Tibial nerve (tissue), 4 donors: ENCODE results near the gene ARFGAP1. TPM values are rescaled to one million over a fixed set of nuclear protein-coding genes. Genes with fewer than 3 reads are reported as not detected.

Experiments used
- DNase-seq, 2 donors: peaks; one replicate each; pipeline ENCODE4 v3.0.0-alpha.2; 2019; ENCODE audit warnings: low spot score in 2 of 2
- H3K27ac ChIP-seq, 4 donors: fragments of 200-600 bp; sonication (generic) in 3 of 4; one replicate each; pipeline ENCODE4 v1.5.1; 2017 to 2019; ENCODE audit warnings: mild to moderate bottlenecking in 1 of 4
- H3K27me3 ChIP-seq, 2 donors: fragments of 200-600 bp; sonication (generic) in 1 of 2; one replicate each; pipeline versions ENCODE4 v1.5.1 to v1.6.0; 2017 to 2019
- H3K36me3 ChIP-seq, 3 donors: fragments of 200-600 bp; sonication (generic); one replicate each; pipeline ENCODE4 v1.5.1; 2018 to 2019
- H3K4me1 ChIP-seq, 4 donors: fragments of 200-600 bp; sonication (generic) in 3 of 4; one replicate each; pipeline ENCODE4 v1.5.1; 2017 to 2019
- H3K4me3 ChIP-seq, 4 donors: fragments of 200-600 bp; sonication (generic) in 3 of 4; one replicate each; pipeline ENCODE4 v1.5.1; 2017 to 2019; ENCODE audit warnings: mild to moderate bottlenecking in 1 of 4, moderate library complexity in 1 of 4
- H3K9me3 ChIP-seq, 4 donors: fragments of 200-600 bp; sonication (generic) in 3 of 4; one replicate each; pipeline ENCODE4 v1.5.1; 2017 to 2019
- CTCF ChIP-seq, 5 experiments: fragments of 200-600 bp in 3 of 5; fragments of 450-650 bp in 2 of 5; sonication (generic) in 3 of 5; IDR thresholded peaks; one replicate each; pipeline ENCODE4 v1.5.1; 2016 to 2019; ENCODE audit warnings: antibody characterized with exemption in 5 of 5, mild to moderate bottlenecking in 3 of 5, moderate library complexity in 2 of 5
- EP300 ChIP-seq, 2 donors: sonication (generic); formaldehyde crosslinking; IDR thresholded peaks; one replicate each; pipeline ENCODE4 v1.6.1; 2017; ENCODE audit warnings: antibody characterized with exemption in 2 of 2, mild to moderate bottlenecking in 1 of 2
- POLR2A ChIP-seq, 2 donors: fragments of 450-650 bp; IDR thresholded peaks; one replicate each; pipeline ENCODE4 v1.6.1; 2017; ENCODE audit warnings: antibody characterized with exemption in 2 of 2, mild to moderate bottlenecking in 2 of 2, moderate library complexity in 2 of 2
- WGBS, 2 donors: methylation state at CpG; one replicate each; pipeline ENCODE4 v1.1.5; 2018; 5-methylcytosine and 5-hydroxymethylcytosine counted together
- total RNA-seq, 4 donors: library from RNA; depleted of rRNA; stranded (reverse); fragments of >200 nt; gene quantifications; one replicate each; pipeline ENCODE4 v1.1.0, GENCODE V29; 2016

ARFGAP1 gene
- total RNA-seq, 4 donors from 2014 or later, result 55.3 to 124 (median 68.6) TPM

- no peaks in the 10 kb centered on the region for H3K9me3 ChIP-seq
- no peak for DNase-seq
- no peak overlapping the region for H3K27ac ChIP-seq
- H3K36me3 ChIP-seq, result peaks cover 0 to 100% (median 4%) of the 10 kb centered on the region in 3 donors
- H3K4me1 ChIP-seq, result no peaks in the 10 kb centered on the region
- TF ChIP-seq POLR2A (IDR thresholded peaks at IDR 0.05) (no peak), EP300 (IDR thresholded peaks at IDR 0.05) (no peak), CTCF (IDR thresholded peaks at IDR 0.05) (no peak)
- no peaks in the 10 kb centered on the region for H3K27me3 ChIP-seq
- 82 to 100% methylated on average over 3 to 14 of the region's 14 CpGs for WGBS, 2 donors
- H3K4me3 ChIP-seq, result no peak overlapping the region
These were observed 11.4 kb downstream of the ARFGAP1 start for GRCh38 chr20:63284083-63284440.

GRCh38 chr20:63284544-63284949 lies 11.9 kb downstream of the ARFGAP1 start:
- DNase-seq, result no peak
- WGBS, 2 donors, result 85 to 94% methylated on average over 9 to 16 of the region's 25 CpGs
- H3K9me3 ChIP-seq, result no peaks in the 10 kb centered on the region
- H3K4me3 ChIP-seq, result no peak overlapping the region
- no peaks in the 10 kb centered on the region for H3K4me1 ChIP-seq
- peaks cover 0 to 100% (median 4%) of the 10 kb centered on the region in 3 donors for H3K36me3 ChIP-seq
- no peaks in the 10 kb centered on the region for H3K27me3 ChIP-seq
- no peak for TF ChIP-seq CTCF (IDR thresholded peaks at IDR 0.05)
- TF ChIP-seq POLR2A (IDR thresholded peaks at IDR 0.05), result no peak
- no peak for TF ChIP-seq EP300 (IDR thresholded peaks at IDR 0.05)
- H3K27ac ChIP-seq, result no peak overlapping the region

GRCh38 chr20:63284981-63285524 lies 12.4 kb downstream of the ARFGAP1 start:
- Histone ChIP-seq H3K4me1 (no peaks in the 10 kb centered on the region), H3K9me3 (no peaks in the 10 kb centered on the region), H3K36me3 (peaks cover 0 to 100% (median 4%) of the 10 kb centered on the region in 3 donors), H3K27me3 (no peaks in the 10 kb centered on the region), H3K4me3 (no peak overlapping the region), H3K27ac (no peak overlapping the region)
- TF ChIP-seq POLR2A (IDR thresholded peaks at IDR 0.05), result no peak
- DNase-seq, result no peak
- WGBS, 2 donors, result 88 to 91% methylated on average over 13 of the region's 13 CpGs

- H3K4me3 ChIP-seq, result no peak overlapping the region
- peaks cover 0 to 92% (median 4%) of the 10 kb centered on the region in 3 donors for H3K36me3 ChIP-seq
- H3K9me3 ChIP-seq, result no peaks in the 10 kb centered on the region
- H3K27ac ChIP-seq, result no peak overlapping the region
- H3K4me1 ChIP-seq, result peaks cover 0 to 8% (median 0%) of the 10 kb centered on the region in 4 donors
- no peaks in the 10 kb centered on the region for H3K27me3 ChIP-seq
- 91 to 92% methylated on average over 23 to 43 of the region's 44 CpGs for WGBS, 2 donors
- TF ChIP-seq EP300 (IDR thresholded peaks at IDR 0.05), result no peak
- no peak for TF ChIP-seq POLR2A (IDR thresholded peaks at IDR 0.05)
- TF ChIP-seq CTCF (IDR thresholded peaks at IDR 0.05), result no peak
- no peak for DNase-seq
These were observed 13.3 kb downstream of the ARFGAP1 start for GRCh38 chr20:63285636-63286615.

- Histone ChIP-seq H3K9me3 (no peaks in the 10 kb centered on the region), H3K27me3 (no peaks in the 10 kb centered on the region), H3K4me3 (no peak overlapping the region), H3K36me3 (peaks cover 0 to 81% (median 4%) of the 10 kb centered on the region in 3 donors), H3K27ac (no peak overlapping the region), H3K4me1 (peaks cover 0 to 13% (median 0%) of the 10 kb centered on the region in 4 donors)
- DNase-seq, result no peak
- 75 to 82% methylated on average over 19 to 20 of the region's 23 CpGs for WGBS, 2 donors
- TF ChIP-seq POLR2A (IDR thresholded peaks at IDR 0.05) (no peak), EP300 (IDR thresholded peaks at IDR 0.05) (no peak), CTCF (IDR thresholded peaks at IDR 0.05) (no peak)
These were observed 14.4 kb downstream of the ARFGAP1 start for GRCh38 chr20:63286781-63287696.
